ENCODE results near the gene LIN52.

The LIN52 gene
- 19.9 to 25.7 (median 23.9) reads per million in 4 experiments for total RNA-seq

DNA sequence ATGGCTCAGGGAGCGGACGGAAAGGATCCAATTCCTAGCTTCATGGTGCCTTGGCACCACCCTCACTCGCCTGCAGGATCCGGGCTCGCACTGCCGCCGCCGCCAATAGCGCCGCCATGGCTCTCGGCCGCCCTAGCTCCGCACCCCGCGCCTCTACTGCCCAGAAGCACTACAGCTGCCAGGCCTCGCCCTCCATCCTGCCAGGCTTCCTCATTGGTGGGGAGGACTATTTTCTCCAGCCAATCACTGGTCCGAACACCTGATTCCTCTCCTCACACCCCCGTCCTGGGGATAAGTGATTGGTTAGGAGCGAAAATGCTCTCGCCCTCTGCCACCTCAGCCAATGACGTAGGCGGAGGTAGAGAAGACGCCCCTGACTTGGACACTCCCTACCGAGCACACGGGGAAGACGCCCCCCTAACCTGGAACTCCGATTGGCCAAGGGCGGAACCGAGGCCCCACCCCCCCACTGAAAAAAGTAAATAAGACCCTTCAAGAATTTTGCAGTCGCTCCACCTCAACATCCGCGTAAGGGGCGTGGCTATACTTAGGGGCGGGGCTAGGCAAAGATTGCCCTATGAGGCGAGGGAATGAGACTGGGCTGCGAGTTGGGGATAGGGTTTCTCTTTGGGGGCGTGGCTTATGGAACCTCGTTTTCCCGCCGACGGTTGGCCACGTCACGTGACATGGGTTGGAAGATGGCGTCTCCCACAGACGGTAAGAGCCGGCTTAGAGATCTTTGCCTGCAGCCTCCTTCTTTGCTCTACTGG lies at the start of gene LIN52, which contains the start of gene ALDH6A1:
TSS of gene LIN52 (plus strand) at position 680 of the 770 bp plus-strand sequence. CDS start at position 699, 19 bp downstream.
TSS of gene ALDH6A1 (minus strand) at position 177 of the 770 bp plus-strand sequence. CDS start at position 118, 59 bp downstream.
- peak; percentile 100 for DNase-seq

DNA sequence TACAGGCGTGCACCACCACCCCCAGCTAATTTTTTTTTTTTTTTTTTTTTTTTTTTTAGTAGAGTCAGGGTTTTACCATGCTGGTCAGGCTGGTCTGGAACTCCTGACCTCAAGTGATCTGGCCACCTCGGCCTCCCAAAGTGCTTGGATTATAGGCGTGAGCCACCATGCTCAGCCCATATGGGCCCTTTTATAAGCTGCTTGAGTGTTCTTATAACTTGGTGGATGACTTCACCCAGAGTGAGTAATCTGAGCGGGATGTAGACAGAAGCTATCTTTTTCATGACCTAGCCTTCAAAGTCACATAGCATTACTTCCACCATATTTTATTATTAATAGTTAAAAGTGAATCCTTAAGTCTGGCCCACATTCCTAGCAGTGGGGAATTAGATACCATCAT lies 49.2 kb upstream of the LIN52 start:
- DNase-seq, result no peak

GRCh38 chr14:74038020-74038859 lies 46.5 kb upstream of the LIN52 start:
- DNase-seq, result no peak

GRCh38 chr14:74042296-74042695 lies 42.5 kb upstream of the LIN52 start:
- DNase-seq, result no peak

GRCh38 chr14:74045522-74045921 lies 39.2 kb upstream of the LIN52 start:
- no peak for DNase-seq

DNA sequence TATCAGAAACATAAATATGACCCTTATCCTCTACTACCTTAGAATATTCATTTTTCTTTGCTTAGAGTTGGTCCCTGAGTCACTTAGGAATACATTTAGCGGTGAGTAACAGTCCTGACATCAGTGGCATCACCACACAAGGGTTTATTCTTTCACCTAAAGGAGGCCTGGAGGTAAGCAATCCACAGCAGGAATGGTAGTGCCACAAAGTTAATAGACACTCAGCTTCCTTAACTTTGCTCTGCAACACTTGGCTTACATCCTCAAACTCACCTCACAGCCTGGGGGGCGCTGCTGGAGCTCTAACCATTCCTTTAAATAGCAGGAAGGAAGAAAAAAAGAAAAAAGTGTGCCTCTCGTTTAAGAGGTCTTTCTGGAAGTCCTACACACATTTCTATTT lies 36.5 kb upstream of the LIN52 start:
- no peak for DNase-seq

GRCh38 chr14:74049876-74050495 lies 34.8 kb upstream of the LIN52 start:
- no peak for DNase-seq

GRCh38 chr14:74062809-74063150 lies 22.0 kb upstream of the LIN52 start:
- no peak for DNase-seq

- DNase-seq, result no peak
These were observed 20.3 kb upstream of the LIN52 start for GRCh38 chr14:74064426-74064825.

- no peak for DNase-seq
These were observed 19.9 kb upstream of the LIN52 start for GRCh38 chr14:74064883-74065282.

DNA sequence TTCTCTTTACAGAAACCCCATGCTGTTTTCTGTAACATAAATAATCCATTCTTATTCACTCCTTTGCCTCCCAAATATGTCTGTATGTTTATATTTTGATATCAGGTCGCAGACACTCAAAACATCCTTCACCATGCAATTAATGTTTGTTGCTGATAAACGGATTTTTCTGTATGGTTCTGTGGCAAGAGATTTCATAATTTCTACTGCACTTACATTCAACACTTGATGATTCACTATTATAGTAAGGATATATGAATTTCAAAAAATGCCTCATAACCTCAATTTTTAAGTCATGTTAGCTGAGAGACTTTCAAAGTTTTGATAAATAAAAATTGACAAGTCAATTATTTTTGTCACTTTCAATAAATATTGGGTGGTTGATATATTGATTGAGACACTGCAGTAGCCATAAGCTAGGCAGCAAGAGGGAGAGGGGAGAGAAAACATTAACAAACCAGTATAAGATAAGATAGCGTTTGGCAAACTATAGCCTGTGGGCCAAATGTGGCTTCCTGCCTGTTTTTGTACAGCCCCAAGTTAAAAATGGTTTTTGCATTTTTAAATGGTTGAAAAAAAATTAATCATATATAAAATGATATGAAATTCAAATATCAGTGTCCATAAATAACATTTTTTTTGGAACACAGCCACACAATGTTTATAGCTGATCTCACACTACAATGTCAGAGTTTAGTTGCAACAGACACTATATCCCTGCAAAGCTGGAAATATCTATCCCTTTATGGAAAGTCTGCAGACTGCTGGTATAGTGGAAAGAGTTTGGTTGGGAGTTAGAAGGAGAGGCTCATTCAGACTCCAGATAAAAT lies 18.8 kb upstream of the LIN52 start:
- DNase-seq, result no peak

- DNase-seq, result no peak
These were observed 7.4 kb upstream of the LIN52 start for GRCh38 chr14:74077401-74077800.

- DNase-seq, result no peak
These were observed 3.8 kb upstream of the LIN52 start for GRCh38 chr14:74080820-74081460.

GRCh38 chr14:74081491-74081890 lies 3.3 kb upstream of the LIN52 start:
- no peak for DNase-seq

DNA sequence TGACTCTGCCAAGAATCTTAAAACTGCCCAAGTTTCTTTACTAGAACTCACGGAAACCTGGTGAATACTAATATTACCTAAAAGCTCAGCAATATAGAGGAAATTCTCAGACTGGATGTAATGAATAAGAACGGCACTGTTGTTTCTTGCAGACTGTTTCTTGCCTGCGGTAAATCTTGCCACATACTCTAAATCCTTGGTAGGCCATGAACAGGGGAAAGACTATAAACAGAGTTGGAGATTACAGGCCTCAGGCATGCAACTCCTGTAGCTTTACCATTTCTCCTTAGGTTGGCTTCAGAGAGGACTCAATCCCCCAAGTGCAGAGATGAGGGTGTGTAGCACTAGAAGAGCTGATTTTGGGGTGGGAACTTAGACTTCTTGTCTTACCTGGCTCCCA lies 1.6 kb upstream of the LIN52 start:
- DNase-seq, result no peak

DNA sequence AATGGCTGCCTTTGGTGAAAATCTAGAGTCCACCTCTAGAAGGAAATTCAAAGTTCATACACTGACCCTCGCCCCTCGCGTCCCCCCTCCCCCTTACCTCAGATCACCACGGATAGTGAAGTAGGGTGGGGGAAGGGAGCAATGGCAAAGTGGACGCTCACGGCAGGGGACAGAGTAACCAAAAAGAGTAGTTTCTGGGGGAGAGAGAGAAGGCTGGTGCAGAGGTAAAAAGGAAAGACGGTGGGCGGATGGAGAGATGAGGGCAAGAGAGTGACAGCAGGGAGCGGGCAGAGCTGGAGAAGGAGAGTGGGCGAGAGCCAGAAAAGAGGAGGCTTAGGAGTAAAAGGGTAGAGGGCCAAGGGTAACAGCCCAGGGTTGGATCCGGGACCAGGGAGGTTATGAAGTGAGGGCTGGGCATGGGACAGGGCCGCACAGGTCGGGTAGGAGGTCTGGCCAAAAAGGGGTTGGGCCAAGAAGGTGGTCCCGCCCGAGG lies 926 bp upstream of the LIN52 start:
- no peak for DNase-seq

GRCh38 chr14:74085047-74085637 lies 386 bp downstream of the LIN52 start:
- DNase-seq, result no peak

DNA sequence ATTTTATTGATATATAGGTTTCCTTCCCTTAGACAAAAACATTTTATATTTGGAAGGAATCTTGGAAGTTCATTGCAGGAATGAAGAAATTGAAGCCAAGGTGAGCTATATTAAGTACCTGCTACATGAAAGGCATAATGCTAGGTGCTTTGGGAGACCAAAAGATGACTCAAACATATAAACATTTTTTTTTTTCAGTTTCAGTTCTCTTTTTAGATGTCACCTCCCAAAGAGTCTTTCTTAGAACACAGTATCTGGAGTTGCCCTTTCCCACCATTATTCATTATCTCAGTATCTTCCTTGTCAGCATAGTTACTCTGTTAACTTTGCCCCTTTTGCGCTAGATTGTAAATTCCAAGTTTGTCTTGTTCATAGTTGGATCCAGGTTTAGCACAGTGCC lies 1.1 kb downstream of the LIN52 start:
- DNase-seq, result no peak

DNA sequence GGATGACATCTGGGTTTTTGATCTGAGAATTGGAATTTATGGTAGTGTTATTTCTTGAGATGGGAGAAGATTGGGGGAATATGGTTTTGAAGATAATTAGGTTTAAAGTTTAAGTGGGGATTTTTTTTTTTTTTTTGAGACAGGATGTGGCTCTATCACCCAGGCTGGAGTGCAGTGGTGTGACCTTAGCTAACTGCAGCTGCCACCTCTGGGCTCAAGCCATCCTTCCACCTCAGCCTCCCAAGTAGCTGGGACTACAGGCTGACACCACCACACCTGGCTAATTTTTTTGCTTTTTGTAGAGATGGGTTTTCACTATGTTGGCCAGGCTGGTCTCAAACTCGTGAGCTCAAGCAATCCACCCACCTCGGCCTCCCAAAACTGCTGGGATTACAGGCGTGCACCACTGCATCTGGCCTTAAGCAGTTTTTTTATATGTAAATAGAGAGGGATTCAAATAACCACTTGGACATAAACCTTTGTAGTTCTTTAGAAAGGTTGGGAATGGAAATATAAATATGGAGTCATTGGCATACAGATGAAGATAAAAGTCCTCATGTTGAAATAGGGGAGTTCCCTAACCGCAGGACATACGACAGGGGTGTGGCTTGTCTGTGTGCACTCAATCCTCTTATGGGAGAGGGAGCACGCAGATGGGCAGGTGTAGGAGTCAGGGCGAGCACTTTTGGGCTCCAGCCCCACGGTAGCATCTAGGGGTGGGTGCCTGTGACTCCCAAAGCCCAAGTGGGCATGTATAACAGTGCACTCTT lies 4.7 kb downstream of the LIN52 start:
- no peak for DNase-seq

- no peak for DNase-seq
These were observed 20.6 kb downstream of the LIN52 start for GRCh38 chr14:74105381-74105780.

- no peak for DNase-seq
These were observed 24.6 kb downstream of the LIN52 start for GRCh38 chr14:74109369-74109768.
